Endothelial cell of umbilical vein (primary cell): Measurements from ENCODE around the gene CARS1. TPM values are rescaled to one million over a fixed set of nuclear protein-coding genes. Genes with fewer than 3 reads are reported as not detected.

Experiments used
- BruUV-seq: library from RNA; stranded (reverse); fragments of 400-500 nt; replicated peaks from 2 replicates; lab custom pipeline; 2021; lab: Mats Ljungman, UMichigan
- CTCF ChIA-PET: fragments of 300-600, 350-600 bp; sonication (Branson Sonifier 250); formaldehyde crosslinking; loops from one replicate; lab custom pipeline; 2021; ENCODE audit warnings: antibody characterized with exemption, inconsistent platforms; lab: Charles Lee
- POLR2A ChIA-PET: fragments of 300-600, 350-600 bp; sonication (Branson Sonifier 250); formaldehyde crosslinking; loops from one replicate; lab custom pipeline; 2021; ENCODE audit warnings: antibody characterized with exemption, inconsistent platforms; lab: Charles Lee
- DNase-seq: peaks from one replicate; pipeline ENCODE4 v3.0.0-alpha.2; 2011; ENCODE audit warnings: low read depth, low spot score
- FAIRE-seq: peaks from 2 replicates; lab custom pipeline; 2011; peaks lifted over from hg19 to GRCh38; lab: Jason Lieb, UNC
- H2AFZ ChIP-seq: 2 replicates; pipeline ENCODE4 v1.6.0; 2012; ENCODE audit warnings: low read depth, low read length, control low read depth, inconsistent platforms
- H3K27ac ChIP-seq: 2 replicates; pipeline ENCODE4 v1.5.1; 2011; ENCODE audit warnings: low read depth, mild to moderate bottlenecking, control low read depth, low read length, moderate library complexity; ENCODE audit not compliant: insufficient read depth
- H3K27me3 ChIP-seq, 2 experiments: 2 replicates each; pipeline versions ENCODE4 v1.6.0 to v1.6.1; 2011; ENCODE audit warnings: low read length in 2 of 2, mixed read lengths in 1 of 2; ENCODE audit not compliant: control insufficient read depth in 2 of 2, insufficient read depth in 2 of 2
- H3K36me3 ChIP-seq, 2 experiments: 2 replicates in 1 of 2; 3 replicates in 1 of 2; pipeline ENCODE4 v1.5.1; 2011; ENCODE audit warnings: low read length in 2 of 2, mild to moderate bottlenecking in 1 of 2, moderate library complexity in 1 of 2; ENCODE audit not compliant: control insufficient read depth in 2 of 2, insufficient read depth in 2 of 2; ENCODE audit errors: extremely low read depth in 1 of 2
- H3K4me1 ChIP-seq: 3 replicates; pipeline ENCODE4 v1.5.1; 2011; ENCODE audit warnings: mild to moderate bottlenecking, low read length; ENCODE audit not compliant: control insufficient read depth, insufficient read depth; ENCODE audit errors: extremely low read depth
- H3K4me2 ChIP-seq: 2 replicates; pipeline ENCODE4 v1.6.1; 2011; ENCODE audit warnings: low read length, control low read depth, mixed read lengths; ENCODE audit not compliant: insufficient read depth
- H3K4me3 ChIP-seq, 3 experiments: fragments of 200-600 bp in 1 of 3; sonication (generic), shearing (Covaris generic) in 1 of 3; replicated peaks in 1 of 3; 2 replicates each; pipeline ENCODE4 v1.5.1; 2011 to 2016; ENCODE audit warnings: control low read depth in 3 of 3, low read length in 3 of 3, mild to moderate bottlenecking in 2 of 3, inconsistent platforms in 1 of 3, low read depth in 1 of 3, moderate library complexity in 1 of 3; ENCODE audit not compliant: insufficient read depth in 1 of 3
- H3K79me2 ChIP-seq: 2 replicates; pipeline ENCODE4 v1.6.0; 2012; ENCODE audit warnings: low read length, inconsistent platforms; ENCODE audit not compliant: control insufficient read depth, insufficient read depth
- H3K9ac ChIP-seq: replicated peaks from 2 replicates; pipeline ENCODE3; 2011; ENCODE audit warnings: low read length, control low read depth; ENCODE audit not compliant: insufficient read depth; ENCODE audit errors: extremely low read depth
- H3K9me1 ChIP-seq: replicated peaks from 3 replicates; pipeline ENCODE4 v1.6.0; 2011; ENCODE audit warnings: mild to moderate bottlenecking, low read length; ENCODE audit not compliant: control insufficient read depth, insufficient read depth; ENCODE audit errors: extremely low read depth
- H3K9me3 ChIP-seq: replicated peaks from 2 replicates; pipeline ENCODE4 v1.5.1; 2012; ENCODE audit warnings: low read length, inconsistent platforms; ENCODE audit not compliant: control insufficient read depth, insufficient read depth
- H4K20me1 ChIP-seq: replicated peaks from 2 replicates; pipeline ENCODE3; 2011; ENCODE audit warnings: mild to moderate bottlenecking, low read length; ENCODE audit not compliant: control insufficient read depth, insufficient read depth; ENCODE audit errors: extremely low read depth
- EZH2 ChIP-seq: IDR thresholded peaks from 2 replicates; pipeline ENCODE4 v1.6.1; 2012; ENCODE audit warnings: borderline replicate concordance, low read depth, mild to moderate bottlenecking, moderate library complexity, low read length, inconsistent platforms; ENCODE audit not compliant: severe bottlenecking
- FOS ChIP-seq: IDR thresholded peaks from 2 replicates; pipeline ENCODE4 v1.6.1; 2011; ENCODE audit warnings: mild to moderate bottlenecking, low read length, moderate library complexity, borderline replicate concordance; ENCODE audit not compliant: insufficient read depth
- GATA2 ChIP-seq: IDR thresholded peaks from 2 replicates; pipeline ENCODE4 v1.7.0; 2011; ENCODE audit warnings: low read depth, mild to moderate bottlenecking, moderate library complexity, mixed read lengths, low read length; ENCODE audit not compliant: insufficient read length, insufficient read depth
- JUN ChIP-seq: IDR thresholded peaks from 2 replicates; pipeline ENCODE4 v1.6.1; 2011; ENCODE audit warnings: borderline replicate concordance, low read depth; ENCODE audit not compliant: insufficient read length, insufficient read depth
- MYC ChIP-seq: IDR thresholded peaks from one replicate; pipeline ENCODE4 v1.6.1; 2011; ENCODE audit warnings: mild to moderate bottlenecking, low read depth, low read length
- POLR2A ChIP-seq: IDR thresholded peaks from 2 replicates; pipeline ENCODE4 v1.6.1; 2012; ENCODE audit warnings: low read depth, mild to moderate bottlenecking, control low read depth, low read length
- POLR2AphosphoS5 ChIP-seq: IDR thresholded peaks from 2 replicates; pipeline ENCODE4 v1.6.1; 2012; ENCODE audit warnings: low read depth, mild to moderate bottlenecking, control low read depth, low read length, moderate library complexity; ENCODE audit not compliant: insufficient read depth
- dilution Hi-C: fragments of 300-500 bp; cut with MboI; formaldehyde crosslinking; loops from one replicate; pipeline ENCODE4 v1.15.0; 2019; ENCODE audit warnings: low sequenced_read_pairs; ENCODE audit not compliant: extremely low pct_ligation_motif_present
- intact Hi-C: fragments of 100-400 bp; cut with micrococcal nuclease; formaldehyde crosslinking; loops from one replicate; pipeline ENCODE4 v1.10.0; 2022
- polyA plus RNA-seq, 4 experiments: library from polyadenylated mRNA; depleted of rRNA in 3 of 4; stranded (reverse) in 3 of 4; unstranded in 1 of 4; fragments of >200 nt; gene quantifications; 2 replicates each; pipeline versions ENCODE4 v1.2.1 to v1.2.3, GENCODE V29; 2011 to 2012; ENCODE audit warnings: missing spikeins in 1 of 4
- total RNA-seq: library from RNA; stranded (reverse); gene quantifications from 2 replicates; pipeline ENCODE4 v1.2.3, GENCODE V29; 2021
- TF ChIP-seq, protein P1 (sequence below), 2 donors: IDR thresholded peaks; 1 replicate in 1 of 2; 2 replicates in 1 of 2; pipeline ENCODE4 v1.5.1; 2011; ENCODE audit warnings: low read length in 2 of 2, mild to moderate bottlenecking in 2 of 2, moderate library complexity in 2 of 2, control low read depth in 1 of 2, inconsistent platforms in 1 of 2, low read depth in 1 of 2; ENCODE audit not compliant: insufficient read depth in 1 of 2; ENCODE audit errors: extremely low read depth in 1 of 2
- TF ChIP-seq, protein P2 (sequence below): IDR thresholded peaks from 2 replicates; pipeline ENCODE4 v1.6.1; 2011; ENCODE audit not compliant: insufficient read depth, insufficient read length

CARS1 gene
- total and polyA plus RNA-seq, 2 donors (not counting 3 experiments of a cell fraction or from before 2014, with no cell fraction given), result 43.5 to 66.2 TPM

DNA sequence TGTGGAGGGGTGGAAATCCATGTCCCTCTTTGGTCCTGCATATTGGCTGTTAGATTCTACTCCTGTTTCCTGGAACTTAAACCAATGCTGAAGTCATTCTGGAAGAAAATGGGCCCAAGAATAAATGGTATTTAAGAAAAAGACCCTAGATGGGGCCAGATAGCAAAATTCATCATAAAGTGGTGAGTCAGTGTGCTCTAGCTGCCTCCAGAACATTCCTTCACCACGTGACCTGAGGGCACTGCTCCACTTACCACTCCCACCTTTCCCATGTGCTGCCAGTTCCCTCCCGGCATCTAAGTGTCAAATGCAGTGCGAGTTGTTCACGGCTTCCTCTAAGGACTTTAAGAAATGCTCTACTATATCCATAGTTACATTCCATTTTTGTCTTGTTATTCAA lies 34.2 kb downstream of the CARS1 start:
- Histone ChIP-seq H3K4me2 (no peak overlapping the region), H3K27me3 (no peaks in the 10 kb centered on the region), H3K4me1 (peaks cover 5% of the 10 kb centered on the region), H3K9me1 (no peaks in the 10 kb centered on the region), H2AFZ (no peak overlapping the region), H3K36me3 (peaks cover 3 to 18% of the 10 kb centered on the region in 2 experiments), H3K9me3 (no peaks in the 10 kb centered on the region), H3K79me2 (no peaks in the 10 kb centered on the region), H3K9ac (no peak overlapping the region), H4K20me1 (no peaks in the 10 kb centered on the region), H3K27ac (no peak overlapping the region), H3K4me3 (no peak overlapping the region)
- no peak for TF ChIP-seq EZH2
- no peak for TF ChIP-seq MYC
- BruUV-seq, result no TSS peak
- dilution Hi-C loops, result no loop called here
- ChIA-PET POLR2A (no interaction called here), CTCF (interaction anchor here (1.2 to 2.0 kb wide), 5 partner anchors 8 to 68 kb away, joined by 3 to 5 read pairs (median 3); no protein-coding TSS in a partner anchor)
- FAIRE-seq (no peak), DNase-seq (no peak)
- intact Hi-C loops, result loop anchor here (5.0 kb wide), 1 partner anchor 46 kb away; no protein-coding TSS in a partner anchor

GRCh38 chr11:3022300-3022967 lies 34.8 kb downstream of the CARS1 start:
- no TSS peak for BruUV-seq
- POLR2A ChIA-PET, result no interaction called here
- no peak for DNase-seq

More at GRCh38 chr11:3022300-3022967, 34.8 kb downstream of the CARS1 start:
- H3K9me3 ChIP-seq, result no peaks in the 10 kb centered on the region
- H3K79me2 ChIP-seq, result no peaks in the 10 kb centered on the region
- CTCF ChIA-PET, result interaction anchor here (1.0 to 2.0 kb wide), 4 partner anchors 9 to 135 kb away, joined by 3 to 5 read pairs (median 3); no protein-coding TSS in a partner anchor
- H3K27me3 ChIP-seq, result no peaks in the 10 kb centered on the region
- H3K4me1 ChIP-seq, result peaks cover 5% of the 10 kb centered on the region
- intact Hi-C loops, result loop anchor here (5.0 kb wide), 1 partner anchor 45 kb away; no protein-coding TSS in a partner anchor
- TF ChIP-seq MYC (no peak), GATA2 (no peak), FOS (no peak), EZH2 (no peak), POLR2AphosphoS5 (no peak), POLR2A (no peak), JUN (no peak)
- TF ChIP-seq, protein P1, sequence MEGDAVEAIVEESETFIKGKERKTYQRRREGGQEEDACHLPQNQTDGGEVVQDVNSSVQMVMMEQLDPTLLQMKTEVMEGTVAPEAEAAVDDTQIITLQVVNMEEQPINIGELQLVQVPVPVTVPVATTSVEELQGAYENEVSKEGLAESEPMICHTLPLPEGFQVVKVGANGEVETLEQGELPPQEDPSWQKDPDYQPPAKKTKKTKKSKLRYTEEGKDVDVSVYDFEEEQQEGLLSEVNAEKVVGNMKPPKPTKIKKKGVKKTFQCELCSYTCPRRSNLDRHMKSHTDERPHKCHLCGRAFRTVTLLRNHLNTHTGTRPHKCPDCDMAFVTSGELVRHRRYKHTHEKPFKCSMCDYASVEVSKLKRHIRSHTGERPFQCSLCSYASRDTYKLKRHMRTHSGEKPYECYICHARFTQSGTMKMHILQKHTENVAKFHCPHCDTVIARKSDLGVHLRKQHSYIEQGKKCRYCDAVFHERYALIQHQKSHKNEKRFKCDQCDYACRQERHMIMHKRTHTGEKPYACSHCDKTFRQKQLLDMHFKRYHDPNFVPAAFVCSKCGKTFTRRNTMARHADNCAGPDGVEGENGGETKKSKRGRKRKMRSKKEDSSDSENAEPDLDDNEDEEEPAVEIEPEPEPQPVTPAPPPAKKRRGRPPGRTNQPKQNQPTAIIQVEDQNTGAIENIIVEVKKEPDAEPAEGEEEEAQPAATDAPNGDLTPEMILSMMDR (IDR thresholded peaks at IDR 0.05; ENCODE audit: extremely low read depth in 1 of 2, insufficient read depth in 1 of 2, low read depth in 1 of 2, low read length in 2 of 2), result no peak
- TF ChIP-seq, protein P2, sequence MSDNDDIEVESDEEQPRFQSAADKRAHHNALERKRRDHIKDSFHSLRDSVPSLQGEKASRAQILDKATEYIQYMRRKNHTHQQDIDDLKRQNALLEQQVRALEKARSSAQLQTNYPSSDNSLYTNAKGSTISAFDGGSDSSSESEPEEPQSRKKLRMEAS, result no peak
- dilution Hi-C loops, result no loop called here
- peaks cover 3 to 19% of the 10 kb centered on the region in 2 experiments for H3K36me3 ChIP-seq
- H3K9ac ChIP-seq, result no peak overlapping the region
- H2AFZ ChIP-seq, result no peak overlapping the region
- no peak overlapping the region for H3K27ac ChIP-seq
- no peak overlapping the region for H3K4me3 ChIP-seq
- FAIRE-seq, result no peak
- no peaks in the 10 kb centered on the region for H4K20me1 ChIP-seq
- no peaks in the 10 kb centered on the region for H3K9me1 ChIP-seq
- H3K4me2 ChIP-seq, result no peak overlapping the region
